ENCODE measurements around the gene GRID2. TPM values are rescaled to one million over a fixed set of nuclear protein-coding genes. Genes with fewer than 3 reads are reported as not detected.

Gene GRID2
- polyA plus RNA-seq, 1 donor from 2014 or later = 14.9 TPM

- no peaks in the 10 kb centered on the region for H3K27me3 ChIP-seq (ENCODE audit: insufficient read depth, low read depth, low read length)
- no peaks in the 10 kb centered on the region for H3K79me2 ChIP-seq (replicated peaks; ENCODE audit: insufficient read depth, low read length)
- no peak overlapping the region for H3K4me2 ChIP-seq (ENCODE audit: low read length)
- no peaks in the 10 kb centered on the region for H4K20me1 ChIP-seq (ENCODE audit: insufficient read depth)
- H3K27ac ChIP-seq (ENCODE audit: low read length) = no peak overlapping the region
- no peaks in the 10 kb centered on the region for H3K36me3 ChIP-seq (ENCODE audit: insufficient read depth, low read length)
- TF ChIP-seq CTCF (IDR thresholded peaks at IDR 0.05; ENCODE audit: poor library complexity, severe bottlenecking) = no peak
- H3K9me3 ChIP-seq (ENCODE audit: low read length) = no peaks in the 10 kb centered on the region
- no peak overlapping the region for H2AFZ ChIP-seq (ENCODE audit: low read depth, low read length)
- H3K4me3 ChIP-seq (ENCODE audit: low read length) = no peak overlapping the region
- H3K9ac ChIP-seq (ENCODE audit: low read length) = no peak overlapping the region
- H3F3A ChIP-seq (ENCODE audit: insufficient read depth, low read length, poor library complexity, severe bottlenecking) = no peaks in the 10 kb centered on the region
- no peaks in the 10 kb centered on the region for H3K9me2 ChIP-seq (ENCODE audit: insufficient read depth, low read length)
Observed at GRCh38 chr4:93478805-93479204, 1175.0 kb downstream of the GRID2 start.

GRCh38 chr4:93480452-93480851 is 1176.7 kb downstream of the GRID2 start:
- H3K9ac ChIP-seq (ENCODE audit: low read length) = no peak overlapping the region
- H3K9me3 ChIP-seq (ENCODE audit: low read length) = no peaks in the 10 kb centered on the region
- no peak for TF ChIP-seq POLR2AphosphoS5 (IDR thresholded peaks at IDR 0.05)
- TF ChIP-seq MXI1 (conservative IDR thresholded peaks at IDR 0.05; ENCODE audit: poor library complexity, severe bottlenecking) = no peak
- no peak for TF ChIP-seq RAD21 (conservative IDR thresholded peaks at IDR 0.05)
- H4K20me1 ChIP-seq (ENCODE audit: insufficient read depth) = no peaks in the 10 kb centered on the region
- H3K4me3 ChIP-seq (ENCODE audit: low read length) = no peak overlapping the region
- no peak overlapping the region for H3K27ac ChIP-seq (ENCODE audit: low read length)
- H3F3A ChIP-seq (ENCODE audit: insufficient read depth, low read length, poor library complexity, severe bottlenecking) = no peaks in the 10 kb centered on the region
- no peaks in the 10 kb centered on the region for H3K27me3 ChIP-seq (ENCODE audit: insufficient read depth, low read depth, low read length)
- no peaks in the 10 kb centered on the region for H3K9me2 ChIP-seq (ENCODE audit: insufficient read depth, low read length)
- H2AFZ ChIP-seq (ENCODE audit: low read depth, low read length) = no peak overlapping the region
- H3K4me2 ChIP-seq (ENCODE audit: low read length) = no peak overlapping the region
- H3K79me2 ChIP-seq (replicated peaks; ENCODE audit: insufficient read depth, low read length) = no peaks in the 10 kb centered on the region
- no peaks in the 10 kb centered on the region for H3K36me3 ChIP-seq (ENCODE audit: insufficient read depth, low read length)

GRCh38 chr4:93495346-93495745 is 1191.6 kb downstream of the GRID2 start:
- Histone ChIP-seq H3K27ac (ENCODE audit: low read length) (no peak overlapping the region), H3F3A (ENCODE audit: insufficient read depth, low read length, poor library complexity, severe bottlenecking) (no peaks in the 10 kb centered on the region), H3K9me2 (ENCODE audit: insufficient read depth, low read length) (no peaks in the 10 kb centered on the region), H4K20me1 (ENCODE audit: insufficient read depth) (no peaks in the 10 kb centered on the region), H2AFZ (ENCODE audit: low read depth, low read length) (no peak overlapping the region), H3K4me3 (ENCODE audit: low read length) (no peak overlapping the region), H3K36me3 (ENCODE audit: insufficient read depth, low read length) (no peaks in the 10 kb centered on the region), H3K27me3 (ENCODE audit: insufficient read depth, low read depth, low read length) (no peaks in the 10 kb centered on the region), H3K9me3 (ENCODE audit: low read length) (no peaks in the 10 kb centered on the region), H3K4me2 (ENCODE audit: low read length) (no peak overlapping the region), H3K9ac (ENCODE audit: low read length) (no peak overlapping the region), H3K79me2 (replicated peaks; ENCODE audit: insufficient read depth, low read length) (no peaks in the 10 kb centered on the region)
- TF ChIP-seq POLR2AphosphoS5 (IDR thresholded peaks at IDR 0.05) (no peak), CTCF (IDR thresholded peaks at IDR 0.05; ENCODE audit: poor library complexity, severe bottlenecking) (no peak), EZH2 (IDR thresholded peaks at IDR 0.05; ENCODE audit: borderline replicate concordance, insufficient read depth, low read length, poor library complexity, severe bottlenecking) (no peak), MXI1 (conservative IDR thresholded peaks at IDR 0.05; ENCODE audit: poor library complexity, severe bottlenecking) (no peak), RAD21 (conservative IDR thresholded peaks at IDR 0.05) (no peak)

Data from neural cell (in vitro differentiated cells).